Subcutaneous adipose tissue (tissue), 4 donors: ENCODE data around the gene EXTL2. TPM values are rescaled to one million over a fixed set of nuclear protein-coding genes. Genes with fewer than 3 reads are reported as not detected.

Source experiments
- CTCF ChIP-seq: fragments of 450-650 bp; IDR thresholded peaks from one replicate; pipeline ENCODE4 v1.5.1; 2016; ENCODE audit warnings: low read depth, mild to moderate bottlenecking, control low read depth, antibody characterized with exemption, moderate library complexity
- total RNA-seq, 4 donors: library from RNA; depleted of rRNA; stranded (reverse); fragments of >200 nt; gene quantifications; one replicate each; pipeline ENCODE4 v1.1.0, GENCODE V29; 2016

EXTL2 gene, protein sequence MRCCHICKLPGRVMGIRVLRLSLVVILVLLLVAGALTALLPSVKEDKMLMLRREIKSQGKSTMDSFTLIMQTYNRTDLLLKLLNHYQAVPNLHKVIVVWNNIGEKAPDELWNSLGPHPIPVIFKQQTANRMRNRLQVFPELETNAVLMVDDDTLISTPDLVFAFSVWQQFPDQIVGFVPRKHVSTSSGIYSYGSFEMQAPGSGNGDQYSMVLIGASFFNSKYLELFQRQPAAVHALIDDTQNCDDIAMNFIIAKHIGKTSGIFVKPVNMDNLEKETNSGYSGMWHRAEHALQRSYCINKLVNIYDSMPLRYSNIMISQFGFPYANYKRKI
- total RNA-seq = 10 to 100 TPM; 10.2 to 16.0 (median 12.6) TPM

DNA sequence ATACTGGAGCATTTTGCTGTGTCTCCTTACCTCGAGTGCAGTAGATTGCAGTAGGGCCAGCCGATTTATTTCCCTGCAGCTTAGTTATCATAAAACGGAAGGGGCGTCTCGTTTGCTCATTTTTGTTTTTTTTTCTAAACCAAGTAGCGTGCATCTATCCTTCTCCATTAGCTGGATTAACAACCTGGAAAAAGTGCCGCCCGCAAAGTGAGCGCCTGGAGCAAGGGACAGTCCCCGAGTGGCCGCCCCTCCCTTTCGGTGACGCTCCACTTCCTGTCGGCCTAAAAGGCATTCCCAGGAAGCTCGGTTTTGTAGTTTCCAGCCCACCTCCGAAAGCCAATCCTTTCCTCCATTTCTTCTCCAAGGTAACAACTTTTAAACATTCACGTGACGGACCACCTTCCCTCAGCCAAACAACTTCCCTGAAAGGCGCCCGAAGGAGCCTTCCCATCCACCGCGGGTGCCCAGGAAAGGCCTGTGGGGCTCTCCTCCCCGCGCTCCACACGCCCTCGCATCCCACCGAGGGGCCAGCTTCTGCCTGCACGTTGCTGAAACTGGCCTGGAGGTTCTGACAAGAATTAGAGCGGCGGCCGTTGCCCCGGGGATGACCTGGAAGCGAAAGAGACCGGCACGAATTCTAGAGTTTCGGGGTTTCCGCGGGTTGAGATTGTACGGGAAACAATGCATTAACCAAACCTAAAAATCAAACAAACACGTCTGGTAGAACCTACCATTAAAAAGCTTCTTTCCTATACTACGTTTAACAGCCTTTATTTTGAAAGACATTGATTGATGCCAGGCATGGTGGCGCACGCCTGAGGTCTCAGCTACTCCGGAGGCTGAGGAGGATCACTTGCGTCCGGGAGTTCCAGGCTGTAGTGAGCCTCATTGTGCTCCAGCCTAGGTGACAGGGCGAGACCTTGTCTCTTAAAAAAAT, at the start of gene EXTL2:
Gene EXTL2 (minus strand): TSS at position 240 of the 937 bp plus-strand sequence. CDS start 6,085 bp downstream, outside the sequence.
- no peak for TF ChIP-seq CTCF

DNA sequence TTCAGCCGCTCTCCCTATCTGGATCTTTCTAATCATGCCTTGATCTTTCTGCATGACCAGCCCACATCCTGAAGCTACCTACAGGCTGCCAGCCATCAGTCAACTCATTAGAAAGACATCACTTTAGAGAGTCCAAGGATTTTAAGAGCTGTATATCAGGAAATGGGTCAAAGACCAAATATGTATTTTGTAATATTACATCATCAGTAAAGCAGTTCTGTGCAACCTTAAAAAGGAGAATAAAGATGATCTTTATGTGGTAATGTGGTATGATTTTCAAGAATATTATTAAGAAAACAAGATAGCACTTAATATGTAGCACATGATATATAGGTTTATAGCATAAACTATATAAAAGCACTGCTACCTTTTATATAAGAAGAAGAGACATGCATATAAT, 48.9 kb upstream of the EXTL2 start:
- no peak for TF ChIP-seq CTCF

DNA sequence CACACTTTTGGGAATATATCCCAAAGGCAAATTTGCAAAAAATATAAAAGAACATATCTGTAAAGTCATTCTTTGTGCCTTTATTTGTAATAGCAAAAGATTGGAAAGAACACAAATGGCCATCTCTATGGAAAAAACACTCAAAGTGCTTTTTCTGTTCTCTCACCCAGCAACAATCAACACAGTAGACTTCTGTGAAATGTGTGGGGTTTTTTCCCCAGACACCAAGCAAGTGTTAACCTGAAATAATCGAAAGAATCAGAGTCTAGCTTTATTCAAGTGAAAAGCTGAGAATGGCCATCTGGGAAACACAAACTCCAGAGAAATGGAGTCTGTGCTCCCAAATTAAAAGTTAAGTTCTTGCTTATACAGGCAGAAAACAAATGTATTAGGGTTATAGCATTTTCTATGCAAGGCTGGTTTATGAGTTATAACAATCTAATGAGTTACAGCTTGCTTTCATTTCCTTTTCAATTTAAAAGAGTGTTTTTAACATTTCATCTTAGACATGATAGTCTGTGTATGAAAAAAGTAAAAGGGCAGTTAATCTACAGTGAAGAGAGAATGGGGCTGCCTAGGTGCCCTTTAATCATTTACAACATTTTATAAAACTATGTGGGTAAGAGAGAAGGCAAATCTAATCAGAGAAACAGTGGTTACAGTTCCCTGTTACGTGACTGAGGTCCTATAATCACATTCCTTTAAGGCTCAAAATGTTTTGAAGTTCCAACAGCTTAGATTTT, 47.8 kb upstream of the EXTL2 start:
- no peak for TF ChIP-seq CTCF

DNA sequence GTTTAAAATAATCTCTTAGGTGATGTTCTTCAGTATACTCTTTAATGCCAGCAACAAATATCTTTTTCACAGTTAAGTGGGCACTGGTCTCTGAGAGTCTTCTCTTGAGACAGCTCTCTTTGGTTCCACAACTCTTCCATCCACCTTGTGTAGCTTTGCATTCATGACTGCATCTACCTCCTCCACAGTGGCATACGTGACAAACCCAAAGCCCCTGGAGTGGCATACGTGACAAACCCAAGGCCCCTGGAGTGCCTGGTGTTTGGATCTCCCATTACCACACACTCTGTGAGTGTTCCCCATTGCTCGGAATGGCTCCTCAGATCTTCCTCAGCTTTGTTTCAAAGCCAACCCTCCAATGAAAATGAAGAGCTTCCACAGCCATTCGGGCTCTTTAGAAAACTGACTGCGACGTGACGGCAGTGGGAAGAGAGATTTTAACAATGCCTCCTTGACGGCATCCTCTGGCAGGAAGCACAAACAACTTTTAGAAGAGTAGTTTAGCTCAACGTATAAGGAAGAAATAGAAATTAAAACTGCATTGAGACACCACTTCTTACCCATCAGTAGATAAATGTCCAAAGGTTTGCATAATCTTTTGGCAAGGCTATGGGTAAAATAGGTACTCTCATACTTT, 47.1 kb upstream of the EXTL2 start:
- no peak for TF ChIP-seq CTCF

GRCh38 chr1:100941098-100941527, 46.5 kb upstream of the EXTL2 start:
- no peak for TF ChIP-seq CTCF

DNA sequence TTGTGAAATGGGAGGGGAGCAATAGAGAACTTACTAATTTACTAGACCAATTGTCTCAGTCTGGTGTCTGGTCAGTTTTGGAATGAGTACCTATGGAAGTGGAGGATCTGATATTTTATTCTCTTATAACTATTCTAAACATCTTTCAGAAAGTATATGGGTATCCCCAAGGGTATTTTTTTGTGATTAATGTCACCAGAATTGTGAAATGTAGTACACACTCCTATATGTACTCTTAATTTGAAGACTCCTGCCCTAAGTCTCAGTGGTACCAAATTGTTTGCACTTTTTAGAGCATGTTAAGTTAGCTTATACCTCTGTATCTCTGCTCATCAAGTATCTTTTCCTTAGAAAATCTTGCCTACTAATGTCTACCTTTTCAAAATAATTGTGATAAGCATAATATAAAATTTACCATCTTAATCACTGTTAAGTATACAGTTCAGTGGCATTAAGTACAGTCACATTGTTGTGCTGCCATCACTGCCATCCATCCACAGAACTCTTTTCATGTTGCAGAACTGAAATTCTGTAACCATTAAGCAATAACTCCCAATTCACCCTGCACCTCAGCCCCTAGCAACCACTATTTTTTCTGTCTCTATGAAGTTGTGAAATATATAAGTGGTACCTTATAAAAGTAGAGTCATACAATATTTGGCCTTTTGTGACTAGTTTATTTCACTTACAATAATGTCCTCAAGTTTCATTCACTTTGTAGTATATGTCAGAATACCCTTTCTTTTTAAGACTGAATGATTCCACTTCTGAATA, 41.7 kb upstream of the EXTL2 start:
- TF ChIP-seq CTCF = no peak
